IMR-90 (cell line): Measurements from ENCODE around the gene C1QC. TPM values are rescaled to one million over a fixed set of nuclear protein-coding genes. Genes with fewer than 3 reads are reported as not detected.
A peak's percentile ranks its signal among the peaks of the same experiment; 100 is the strongest.

Source experiments
- ATAC-seq: fragments of 200-7000 bp; cut with Tn5 transposase; 2 replicates; pipeline ENCODE4 v1.9.1; 2020; ENCODE audit warnings: low read depth, mild to moderate bottlenecking, moderate library complexity
- BruUV-seq: library from RNA; stranded (reverse); fragments of 400-500 nt; replicated peaks from 2 replicates; lab custom pipeline; 2021; lab: Mats Ljungman, UMichigan
- CTCF ChIA-PET: fragments of 300-600 bp; formaldehyde crosslinking; extraction: SDS; loops from one replicate; lab custom pipeline; 2021; ENCODE audit warnings: antibody characterized with exemption; lab: Yijun Ruan, JAX
- POLR2A ChIA-PET: fragments of 300-600 bp; sonication (Branson Sonifier 250); formaldehyde crosslinking; loops from one replicate; lab custom pipeline; 2022; ENCODE audit warnings: antibody characterized with exemption; ENCODE audit not compliant: unreplicated experiment; lab: Charles Lee
- DNase-seq: peaks from one replicate; pipeline ENCODE4 v3.0.0; 2013
- H2AFZ ChIP-seq: replicated peaks from 2 replicates; pipeline ENCODE3; 2013; ENCODE audit warnings: low read length, mild to moderate bottlenecking; ENCODE audit not compliant: poor library complexity
- H2AK5ac ChIP-seq: 2 replicates; pipeline ENCODE4 v1.6.1; 2013; ENCODE audit warnings: low read depth, low read length, inconsistent platforms
- H2AK9ac ChIP-seq: replicated peaks from 2 replicates; pipeline ENCODE3; 2013; ENCODE audit warnings: mild to moderate bottlenecking, low read depth, low read length, moderate library complexity; ENCODE audit not compliant: poor library complexity
- H2BK120ac ChIP-seq: 2 replicates; pipeline ENCODE4 v1.6.1; 2013; ENCODE audit warnings: low read depth, low read length, inconsistent platforms
- H2BK15ac ChIP-seq: 3 replicates; pipeline ENCODE4 v1.6.1; 2013; ENCODE audit warnings: low read depth, low read length, inconsistent platforms
- H2BK20ac ChIP-seq: 2 replicates; pipeline ENCODE4 v1.6.1; 2013; ENCODE audit warnings: low read depth, mild to moderate bottlenecking, inconsistent platforms, low read length, moderate library complexity
- H2BK5ac ChIP-seq: 2 replicates; pipeline ENCODE4 v1.6.1; 2013; ENCODE audit warnings: mild to moderate bottlenecking, low read depth, low read length, inconsistent platforms; ENCODE audit not compliant: poor library complexity, severe bottlenecking
- H3K14ac ChIP-seq: replicated peaks from 2 replicates; pipeline ENCODE4 v1.6.1; 2013; ENCODE audit warnings: low read depth, low read length, inconsistent platforms
- H3K18ac ChIP-seq: 2 replicates; pipeline ENCODE4 v1.6.1; 2013; ENCODE audit warnings: low read depth, low read length, control low read depth
- H3K23ac ChIP-seq: 2 replicates; pipeline ENCODE4 v1.6.1; 2013; ENCODE audit warnings: low read depth, low read length, inconsistent platforms
- H3K27ac ChIP-seq: 2 replicates; pipeline ENCODE4 v1.5.1; 2013; ENCODE audit warnings: mild to moderate bottlenecking, control low read depth, low read length; ENCODE audit not compliant: insufficient read depth
- H3K27me3 ChIP-seq: 2 replicates; pipeline ENCODE4 v1.6.1; 2013; ENCODE audit warnings: low read length; ENCODE audit not compliant: control insufficient read depth, insufficient read depth
- H3K36me3 ChIP-seq: 2 replicates; pipeline ENCODE4 v1.6.1; 2013; ENCODE audit warnings: low read length, mixed read lengths; ENCODE audit not compliant: control insufficient read depth, insufficient read depth
- H3K4ac ChIP-seq: 2 replicates; pipeline ENCODE4 v1.6.1; 2013; ENCODE audit warnings: low read depth, low read length, inconsistent platforms
- H3K4me1 ChIP-seq: 2 replicates; pipeline ENCODE4 v1.6.1; 2013; ENCODE audit warnings: low read length, mixed read lengths; ENCODE audit not compliant: control insufficient read depth, insufficient read depth
- H3K4me2 ChIP-seq: 2 replicates; pipeline ENCODE4 v1.6.1; 2013; ENCODE audit warnings: low read depth, mild to moderate bottlenecking, control low read depth, low read length, moderate library complexity
- H3K4me3 ChIP-seq: 2 replicates; pipeline ENCODE4 v1.5.1; 2013; ENCODE audit warnings: low read depth, mild to moderate bottlenecking, control low read depth, low read length, moderate library complexity; ENCODE audit not compliant: insufficient read depth
- H3K56ac ChIP-seq: 2 replicates; pipeline ENCODE4 v1.6.1; 2013; ENCODE audit warnings: low read length, inconsistent platforms; ENCODE audit not compliant: insufficient read depth; ENCODE audit errors: extremely low read depth
- H3K79me1 ChIP-seq, 2 experiments: 2 replicates each; pipeline ENCODE4 v1.6.1; 2013; ENCODE audit warnings: low read length in 2 of 2, inconsistent platforms in 1 of 2, low read depth in 1 of 2
- H3K9ac ChIP-seq: 2 replicates; pipeline ENCODE4 v1.6.1; 2013; ENCODE audit warnings: low read depth, low read length, control low read depth
- H3K9me1 ChIP-seq: 2 replicates; pipeline ENCODE4 v1.6.1; 2013; ENCODE audit warnings: low read length, inconsistent platforms; ENCODE audit not compliant: insufficient read depth
- H3K9me3 ChIP-seq: 2 replicates; pipeline ENCODE4 v1.6.1; 2013; ENCODE audit warnings: low read length; ENCODE audit not compliant: control insufficient read depth, insufficient read depth
- H4K20me1 ChIP-seq: 2 replicates; pipeline ENCODE4 v1.6.1; 2013; ENCODE audit warnings: low read length, inconsistent platforms; ENCODE audit not compliant: insufficient read depth
- H4K5ac ChIP-seq: 2 replicates; pipeline ENCODE4 v1.6.1; 2013; ENCODE audit warnings: mild to moderate bottlenecking, low read depth, low read length, control low read depth
- H4K8ac ChIP-seq, 2 experiments: 2 replicates each; pipeline ENCODE4 v1.6.1; 2013; ENCODE audit warnings: low read depth in 2 of 2, low read length in 2 of 2, control low read depth in 1 of 2, inconsistent platforms in 1 of 2
- H4K91ac ChIP-seq: 2 replicates; pipeline ENCODE4 v1.6.1; 2013; ENCODE audit warnings: low read depth, low read length, inconsistent platforms; ENCODE audit not compliant: insufficient read depth
- BHLHE40 ChIP-seq: fragments of 150-350 bp; IDR thresholded peaks from 2 replicates; pipeline ENCODE4 v1.6.1; 2016; ENCODE audit warnings: mild to moderate bottlenecking, low read depth, low read length
- CEBPB ChIP-seq: IDR thresholded peaks from 2 replicates; pipeline ENCODE4 v1.6.1; 2012; ENCODE audit warnings: low read depth, low read length, improper control_type of control experiment
- CHD1 ChIP-seq: IDR thresholded peaks from 2 replicates; pipeline ENCODE4 v1.6.1; 2012; ENCODE audit warnings: low read depth, low read length, improper control_type of control experiment
- FOS ChIP-seq: fragments of 150-350 bp; IDR thresholded peaks from 2 replicates; pipeline ENCODE4 v1.6.1; 2016; ENCODE audit warnings: low read depth, low read length
- MAFK ChIP-seq: IDR thresholded peaks from 2 replicates; pipeline ENCODE4 v1.6.1; 2012; ENCODE audit warnings: low read depth, low read length, improper control_type of control experiment
- NFE2L2 ChIP-seq: fragments of 150-350 bp; IDR thresholded peaks from 2 replicates; pipeline ENCODE4 v1.6.1; 2016; ENCODE audit warnings: low read depth, mild to moderate bottlenecking, low read length
- POLR2A ChIP-seq: IDR thresholded peaks from 2 replicates; pipeline ENCODE4 v1.6.1; 2012; ENCODE audit warnings: mild to moderate bottlenecking, low read depth, low read length
- RAD21 ChIP-seq: IDR thresholded peaks from 2 replicates; pipeline ENCODE4 v1.6.1; 2012; ENCODE audit warnings: low read length, improper control_type of control experiment
- RCOR1 ChIP-seq: IDR thresholded peaks from 2 replicates; pipeline ENCODE4 v1.6.1; 2012; ENCODE audit warnings: mild to moderate bottlenecking, low read length, improper control_type of control experiment; ENCODE audit not compliant: insufficient replicate concordance
- SMC3 ChIP-seq: fragments of 150-350 bp; IDR thresholded peaks from 2 replicates; pipeline ENCODE4 v1.6.1; 2016; ENCODE audit warnings: low read depth, mild to moderate bottlenecking, antibody characterized with exemption, low read length, moderate library complexity
- WGBS, 2 experiments: methylation state at CpG; one replicate each; pipeline versions ENCODE4 v1.1.5 to v1.1.7; 2013; ENCODE audit warnings: missing lambda C conversion rate in 2 of 2; ENCODE audit not compliant: insufficient read length in 1 of 2; ENCODE audit errors: extremely low coverage in 2 of 2; 5-methylcytosine and 5-hydroxymethylcytosine counted together
- dilution Hi-C: fragments of 300-500 bp; cut with HindIII; formaldehyde crosslinking; loops from one replicate; pipeline ENCODE4 v1.14.3; 2018; ENCODE audit warnings: low sequenced_read_pairs; ENCODE audit not compliant: unreplicated experiment
- in situ Hi-C: fragments of 300-500 bp; cut with MboI; formaldehyde crosslinking; loops from 3 replicates; pipeline ENCODE4 v1.14.3; 2019; ENCODE audit warnings: low sequenced_read_pairs, inconsistent platforms, mixed read lengths
- intact Hi-C: fragments of 100-400 bp; cut with micrococcal nuclease; formaldehyde crosslinking; loops from 2 replicates; pipeline ENCODE4 v1.10.0; 2022
- polyA plus RNA-seq, 3 experiments: library from polyadenylated mRNA; depleted of rRNA; stranded (reverse); fragments of >200 nt; gene quantifications; 2 replicates each; pipeline ENCODE4 v1.2.3, GENCODE V29; 2012; ENCODE audit warnings: low replicate concordance in 1 of 3
- total RNA-seq: library from RNA; depleted of rRNA; stranded (reverse); fragments of >200 nt; gene quantifications from 2 replicates; pipeline ENCODE4 v1.2.3, GENCODE V29; 2012
- TF ChIP-seq, protein P1 (sequence below): conservative IDR thresholded peaks from 2 replicates; pipeline ENCODE4 v1.5.1; 2012; ENCODE audit warnings: mild to moderate bottlenecking, low read depth, low read length, improper control_type of control experiment
- TF ChIP-seq, protein P2 (sequence below): fragments of 150-350 bp; IDR thresholded peaks from 2 replicates; pipeline ENCODE4 v1.6.1; 2017; ENCODE audit warnings: mild to moderate bottlenecking, antibody characterized with exemption, low read length, low read depth
- TF ChIP-seq, protein P3 (sequence below): fragments of 150-350 bp; IDR thresholded peaks from 2 replicates; pipeline ENCODE4 v1.6.1; 2016; ENCODE audit warnings: low read depth, mild to moderate bottlenecking, low read length, moderate library complexity, borderline replicate concordance

Gene C1QC
- total and polyA plus RNA-seq, 2 of the 4 experiments (the other 2 are of a cell fraction) = not detected

DNA sequence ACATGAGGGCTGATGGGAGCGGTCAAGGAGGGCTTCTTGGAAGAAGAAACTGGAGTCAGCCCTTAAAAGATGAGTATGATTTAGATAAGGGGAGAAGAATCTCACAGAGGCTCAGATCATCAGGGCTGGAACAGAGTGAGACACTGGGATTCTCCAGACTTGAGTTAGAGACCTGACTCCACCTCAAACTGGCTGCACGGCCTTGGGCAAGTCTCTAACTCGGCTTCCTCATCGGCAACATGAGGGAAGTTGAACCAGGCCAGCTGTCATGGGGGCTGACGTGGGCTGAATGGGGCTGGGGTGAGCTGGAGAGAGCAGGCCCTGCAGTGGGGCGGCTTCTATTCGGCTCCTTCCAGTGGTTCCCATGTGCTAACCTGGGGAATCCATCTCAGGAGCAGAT, 2.5 kb downstream of the C1QC start:
- POLR2A ChIA-PET = no interaction called here
- Histone ChIP-seq H3K14ac (no peak overlapping the region), H3K18ac (no peak overlapping the region), H3K4ac (no peak overlapping the region), H3K23ac (no peak overlapping the region), H3K79me1 (no peaks in the 10 kb centered on the region), H2BK120ac (no peak overlapping the region), H3K27me3 (peaks cover 45% of the 10 kb centered on the region), H3K9me1 (no peaks in the 10 kb centered on the region), H4K5ac (no peak overlapping the region), H2BK5ac (no peak overlapping the region), H3K36me3 (no peaks in the 10 kb centered on the region), H3K9me3 (no peaks in the 10 kb centered on the region), H4K8ac (no peak overlapping the region), H2AK5ac (no peak overlapping the region), H2BK20ac (no peak overlapping the region), H2AFZ (peak overlapping the region; percentile 59), H3K4me1 (peaks cover 2% of the 10 kb centered on the region; the same call in 1 of the 2 replicates), H4K91ac (no peak overlapping the region), H2AK9ac (no peak overlapping the region), H3K4me3 (no peak overlapping the region), H3K56ac (no peak overlapping the region), H3K4me2 (no peak overlapping the region), H3K27ac (no peak overlapping the region), H4K20me1 (peaks cover 5% of the 10 kb centered on the region), H3K9ac (no peak overlapping the region), H2BK15ac (no peak overlapping the region)
- DNase-seq (no peak), ATAC-seq (peak; percentile 8)
- BruUV-seq = no TSS peak
- CTCF ChIA-PET = interaction anchor here (0.6 kb wide), 1 partner anchor 9 kb away, joined by 4 read pairs; no protein-coding TSS in a partner anchor
- in situ Hi-C loops = loop anchor here (5.0 kb wide), 1 partner anchor 229 kb away; no protein-coding TSS in a partner anchor
- intact Hi-C loops = loop anchor here (10.0 kb wide), 1 partner anchor 541 kb away; no protein-coding TSS in a partner anchor
- dilution Hi-C loops = no loop called here
- WGBS, 2 experiments = 71% methylated on average over 1 of the region's 7 CpGs; no CpG with 5 or more reads in 1 of the 2 experiments
- TF ChIP-seq SMC3 (no peak), RAD21 (no peak), RCOR1 (no peak), CHD1 (no peak), CEBPB (no peak), MAFK (no peak), FOS (no peak), POLR2A (no peak), NFE2L2 (no peak), BHLHE40 (no peak)
- TF ChIP-seq, protein P1, sequence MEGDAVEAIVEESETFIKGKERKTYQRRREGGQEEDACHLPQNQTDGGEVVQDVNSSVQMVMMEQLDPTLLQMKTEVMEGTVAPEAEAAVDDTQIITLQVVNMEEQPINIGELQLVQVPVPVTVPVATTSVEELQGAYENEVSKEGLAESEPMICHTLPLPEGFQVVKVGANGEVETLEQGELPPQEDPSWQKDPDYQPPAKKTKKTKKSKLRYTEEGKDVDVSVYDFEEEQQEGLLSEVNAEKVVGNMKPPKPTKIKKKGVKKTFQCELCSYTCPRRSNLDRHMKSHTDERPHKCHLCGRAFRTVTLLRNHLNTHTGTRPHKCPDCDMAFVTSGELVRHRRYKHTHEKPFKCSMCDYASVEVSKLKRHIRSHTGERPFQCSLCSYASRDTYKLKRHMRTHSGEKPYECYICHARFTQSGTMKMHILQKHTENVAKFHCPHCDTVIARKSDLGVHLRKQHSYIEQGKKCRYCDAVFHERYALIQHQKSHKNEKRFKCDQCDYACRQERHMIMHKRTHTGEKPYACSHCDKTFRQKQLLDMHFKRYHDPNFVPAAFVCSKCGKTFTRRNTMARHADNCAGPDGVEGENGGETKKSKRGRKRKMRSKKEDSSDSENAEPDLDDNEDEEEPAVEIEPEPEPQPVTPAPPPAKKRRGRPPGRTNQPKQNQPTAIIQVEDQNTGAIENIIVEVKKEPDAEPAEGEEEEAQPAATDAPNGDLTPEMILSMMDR = no peak
- TF ChIP-seq, protein P2, sequence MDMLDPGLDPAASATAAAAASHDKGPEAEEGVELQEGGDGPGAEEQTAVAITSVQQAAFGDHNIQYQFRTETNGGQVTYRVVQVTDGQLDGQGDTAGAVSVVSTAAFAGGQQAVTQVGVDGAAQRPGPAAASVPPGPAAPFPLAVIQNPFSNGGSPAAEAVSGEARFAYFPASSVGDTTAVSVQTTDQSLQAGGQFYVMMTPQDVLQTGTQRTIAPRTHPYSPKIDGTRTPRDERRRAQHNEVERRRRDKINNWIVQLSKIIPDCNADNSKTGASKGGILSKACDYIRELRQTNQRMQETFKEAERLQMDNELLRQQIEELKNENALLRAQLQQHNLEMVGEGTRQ = no peak
- TF ChIP-seq, protein P3, sequence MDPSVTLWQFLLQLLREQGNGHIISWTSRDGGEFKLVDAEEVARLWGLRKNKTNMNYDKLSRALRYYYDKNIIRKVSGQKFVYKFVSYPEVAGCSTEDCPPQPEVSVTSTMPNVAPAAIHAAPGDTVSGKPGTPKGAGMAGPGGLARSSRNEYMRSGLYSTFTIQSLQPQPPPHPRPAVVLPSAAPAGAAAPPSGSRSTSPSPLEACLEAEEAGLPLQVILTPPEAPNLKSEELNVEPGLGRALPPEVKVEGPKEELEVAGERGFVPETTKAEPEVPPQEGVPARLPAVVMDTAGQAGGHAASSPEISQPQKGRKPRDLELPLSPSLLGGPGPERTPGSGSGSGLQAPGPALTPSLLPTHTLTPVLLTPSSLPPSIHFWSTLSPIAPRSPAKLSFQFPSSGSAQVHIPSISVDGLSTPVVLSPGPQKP = no peak
